ENCODE results near the gene TCP10L.
"Not testable (repeated sequence)": the region's sequence is repeated elsewhere in the genome, so short reads cannot be mapped to it uniquely, and the experiment has no call there.

TCP10L gene

GRCh38 chr21:32585970-32586369, 647 bp upstream of the TCP10L start:
- no peak for DNase-seq (ENCODE audit: low spot score)

- DNase-seq (ENCODE audit: low spot score), result no peak
Observed at GRCh38 chr21:32584472-32584871, 851 bp downstream of the TCP10L start.

DNA sequence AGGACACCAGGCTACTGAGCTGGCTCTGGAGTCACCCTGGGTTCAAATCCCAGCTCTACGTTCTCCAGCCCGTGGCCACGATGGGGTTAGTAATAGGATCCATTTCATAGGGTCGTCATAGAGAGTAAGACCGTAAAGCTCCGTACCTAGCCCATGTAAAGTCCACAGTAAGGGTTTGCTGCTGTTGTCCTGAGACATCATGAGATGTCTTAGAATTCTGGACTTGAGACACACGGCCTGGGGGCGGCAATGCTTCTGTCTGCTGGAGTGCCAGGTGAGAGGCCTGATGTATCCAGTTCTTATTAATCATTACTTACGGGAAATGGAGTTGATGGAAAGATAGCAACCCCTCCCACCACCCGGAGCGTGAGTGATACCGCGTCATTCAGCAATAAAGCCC, 3.6 kb downstream of the TCP10L start:
- no peak for DNase-seq (ENCODE audit: low spot score)

- DNase-seq (ENCODE audit: low spot score), result no peak
Observed at GRCh38 chr21:32580949-32581348, 4.4 kb downstream of the TCP10L start.

DNA sequence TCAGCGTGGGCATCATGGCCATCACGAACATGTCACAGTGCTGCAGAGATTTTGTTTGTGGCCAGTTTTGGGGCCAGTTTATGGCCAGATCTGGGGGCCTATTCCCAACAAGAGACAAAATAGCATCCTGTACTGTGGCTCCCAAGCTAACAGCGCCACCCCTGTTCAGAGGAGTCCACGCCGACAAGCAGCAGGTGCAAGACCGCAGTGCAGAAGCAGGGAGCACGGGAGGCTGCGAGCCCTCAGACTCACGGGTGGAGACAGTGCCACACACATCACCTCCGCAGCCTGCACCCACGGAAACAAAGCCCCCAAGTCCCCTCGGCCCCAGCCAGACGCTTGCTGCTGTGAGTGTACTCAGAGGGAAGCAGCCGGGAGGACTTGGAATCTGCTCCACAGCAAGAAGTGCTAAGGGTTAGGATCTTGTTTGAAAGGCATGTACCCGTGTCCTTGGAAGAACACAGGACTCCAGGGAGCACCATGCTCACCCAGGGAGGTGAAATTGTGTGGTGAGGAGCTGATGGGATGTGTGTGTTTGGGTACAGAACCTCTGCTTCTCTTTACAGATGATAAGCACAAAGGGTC, 7.1 kb downstream of the TCP10L start:
- no peak for DNase-seq (ENCODE audit: low spot score)

GRCh38 chr21:32576011-32576410, 9.3 kb downstream of the TCP10L start:
- no peak for DNase-seq (ENCODE audit: low spot score)

DNA sequence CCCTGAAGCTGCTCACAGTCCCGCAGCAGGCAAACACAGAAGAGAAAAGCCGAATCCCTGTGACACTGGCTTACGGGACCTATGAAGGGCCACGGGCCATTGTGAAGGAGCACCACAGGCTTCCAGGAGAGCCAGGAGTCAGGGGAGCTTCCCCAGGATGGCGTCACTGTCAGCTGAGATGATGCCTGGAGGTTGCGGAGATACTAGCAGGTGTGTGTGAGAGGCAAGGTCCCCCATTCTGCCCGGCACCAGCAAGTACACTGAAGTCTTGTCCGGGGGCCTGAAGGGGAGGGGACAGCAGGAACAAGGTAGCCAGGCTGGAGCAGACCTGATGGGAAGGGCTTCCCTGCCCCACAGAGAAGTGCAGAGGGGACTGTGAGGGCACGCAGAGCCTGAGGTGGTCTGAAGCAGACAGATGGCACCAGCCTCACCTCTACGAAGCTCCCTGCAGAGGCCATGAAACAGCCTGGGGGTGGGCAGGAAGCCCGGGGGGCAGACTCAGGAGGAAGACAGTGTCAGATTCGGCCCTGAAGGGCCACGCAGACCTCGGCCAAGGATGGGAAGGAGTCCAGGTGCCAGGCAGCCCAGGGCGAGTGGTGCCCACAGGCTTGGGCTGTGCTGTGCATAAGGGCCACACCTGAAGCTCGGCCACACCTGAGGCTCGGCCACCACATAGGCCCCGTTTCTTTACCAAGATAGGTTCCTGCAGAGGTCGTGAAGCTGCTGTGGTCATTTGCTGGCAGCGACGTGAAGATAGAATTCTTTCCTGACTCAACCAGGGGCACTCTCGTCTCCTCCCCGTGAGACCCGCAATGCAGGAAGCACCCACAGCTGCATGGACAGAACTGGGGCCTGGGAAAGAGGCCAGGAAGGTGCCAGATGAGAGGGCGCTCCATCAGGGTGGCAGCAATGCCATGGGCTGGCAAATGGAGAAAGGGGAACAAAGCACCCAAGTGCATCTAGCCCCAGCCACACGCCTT, 10.1 kb downstream of the TCP10L start:
- DNase-seq (ENCODE audit: low spot score), result no peak

GRCh38 chr21:32572574-32573420, 12.5 kb downstream of the TCP10L start:
- no peak for DNase-seq (ENCODE audit: low spot score)

DNA sequence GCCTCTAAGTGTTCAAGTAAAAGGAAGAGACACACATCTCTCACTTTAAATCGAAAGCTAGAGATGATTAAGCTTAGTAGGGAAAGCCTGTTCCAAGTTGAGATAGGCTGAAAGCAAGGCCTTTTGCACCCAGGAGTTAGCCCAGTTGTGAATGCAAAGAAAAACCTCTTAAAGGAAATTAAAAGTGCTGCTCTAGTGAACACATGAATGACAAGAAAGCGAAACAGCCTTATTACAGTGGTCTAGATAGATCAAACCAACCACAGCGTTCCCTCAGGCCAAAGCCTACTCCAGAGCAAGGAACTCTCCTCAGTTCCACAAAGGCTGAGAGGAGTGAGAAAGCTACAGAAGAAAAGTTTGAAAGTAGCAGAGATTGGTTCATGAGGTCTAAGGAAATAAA, 14.9 kb downstream of the TCP10L start:
- DNase-seq (ENCODE audit: low spot score), result no peak

GRCh38 chr21:32569261-32570230, 15.8 kb downstream of the TCP10L start:
- DNase-seq (ENCODE audit: low spot score), result peak; percentile 84

- DNase-seq (ENCODE audit: low spot score), result no peak
Observed at GRCh38 chr21:32567626-32568025, 17.7 kb downstream of the TCP10L start.

GRCh38 chr21:32566741-32567389, 18.5 kb downstream of the TCP10L start:
- no peak for DNase-seq (ENCODE audit: low spot score)

- DNase-seq (ENCODE audit: low spot score), result no peak
Observed at GRCh38 chr21:32565856-32566465, 19.4 kb downstream of the TCP10L start.

GRCh38 chr21:32562915-32563314, 22.4 kb downstream of the TCP10L start:
- no peak for DNase-seq (ENCODE audit: low spot score)

DNA sequence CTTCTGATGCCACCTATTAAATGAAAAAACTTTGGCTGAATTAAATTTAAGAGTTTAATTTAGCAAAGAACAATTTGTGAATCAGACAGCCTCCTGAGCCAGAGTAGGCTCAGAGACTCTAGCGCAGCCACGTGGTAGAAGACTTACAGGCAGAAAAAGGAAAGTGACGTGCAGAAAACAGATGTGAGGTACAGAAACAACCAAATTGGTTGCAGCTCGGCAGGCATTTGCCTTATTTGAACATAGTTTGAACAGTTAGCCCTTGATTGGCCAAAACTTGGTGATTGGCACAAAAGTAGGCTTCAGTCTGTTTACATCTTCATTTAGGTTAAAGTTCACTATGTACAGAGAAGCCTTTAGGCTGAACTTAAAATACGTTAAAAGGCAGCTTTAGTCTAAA, 22.9 kb downstream of the TCP10L start:
- DNase-seq (ENCODE audit: low spot score), result peak; percentile 63

- not testable (repeated sequence) for DNase-seq (ENCODE audit: low spot score)
Observed at GRCh38 chr21:32561476-32561875, 23.8 kb downstream of the TCP10L start.

DNA sequence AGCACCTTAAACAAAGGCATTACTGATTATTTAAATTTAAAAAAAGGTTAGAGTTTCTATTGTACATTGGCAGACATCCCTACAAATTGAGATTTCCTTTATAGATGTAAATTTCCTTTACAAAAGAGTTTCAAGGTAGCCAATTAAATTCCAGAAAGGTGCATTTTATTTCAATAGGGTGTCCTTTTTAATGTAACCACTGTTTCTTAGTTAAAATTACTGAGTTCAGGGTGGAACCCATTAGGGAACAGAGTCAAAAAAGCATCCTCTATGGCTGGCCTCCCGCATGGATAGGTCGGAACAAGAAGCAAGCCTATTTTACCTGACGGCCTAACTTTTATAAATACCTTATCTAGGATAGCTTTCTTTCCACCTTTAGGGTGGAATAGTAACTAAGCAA, 24.4 kb downstream of the TCP10L start:
- DNase-seq (ENCODE audit: low spot score), result no peak

GRCh38 chr21:32559006-32559610, 26.2 kb downstream of the TCP10L start:
- DNase-seq (ENCODE audit: low spot score), result no peak

- DNase-seq (ENCODE audit: low spot score), result no peak
Observed at GRCh38 chr21:32558106-32558505, 27.2 kb downstream of the TCP10L start.
